ENCODE results near the gene ETV2.
"Not testable (repeated sequence)": the region's sequence is repeated elsewhere in the genome, so short reads cannot be mapped to it uniquely, and the experiment has no call there.

Gene ETV2
- long read RNA-seq: 0 reads

GRCh38 chr19:35641515-35642151 lies at the start of gene ETV2:
ETV2 (plus strand) TSS chr19:35641745; CDS start chr19:35642461, 716 bp downstream.
- Histone ChIP-seq H3K27ac (replicated peaks) (no peak within 1 kb of the TSS), H3K4me3 (replicated peaks; ENCODE audit: insufficient read depth, low read length) (no peak within 1 kb of the TSS)
- no peak for TF ChIP-seq REST (IDR thresholded peaks at IDR 0.05; ENCODE audit: insufficient replicate concordance, low read depth)
- no peak for TF ChIP-seq SPI1 (IDR thresholded peaks at IDR 0.05; ENCODE audit: borderline replicate concordance, low read depth)
- TF ChIP-seq CTCF (IDR thresholded peaks at IDR 0.05; ENCODE audit: insufficient read depth, low read length): no peak
- no peak for TF ChIP-seq GABPA (IDR thresholded peaks at IDR 0.05; ENCODE audit: low read depth)
- TF ChIP-seq POLR2AphosphoS5 (IDR thresholded peaks at IDR 0.05; ENCODE audit: low read depth): no peak

GRCh38 chr19:35592226-35592625 lies 49.3 kb upstream of the ETV2 start:
- no peak for TF ChIP-seq REST (IDR thresholded peaks at IDR 0.05; ENCODE audit: insufficient replicate concordance, low read depth)
- TF ChIP-seq CTCF (IDR thresholded peaks at IDR 0.05; ENCODE audit: insufficient read depth, low read length): peak; percentile 40
- Histone ChIP-seq H3K4me3 (replicated peaks; ENCODE audit: insufficient read depth, low read length) (no peak overlapping the region), H3K27ac (replicated peaks) (no peak overlapping the region), H3K27me3 (ENCODE audit: insufficient read depth, poor library complexity, severe bottlenecking) (no peaks in the 10 kb centered on the region)
- DNase-seq (ENCODE audit: low read depth in 1 of 2, low spot score in 1 of 2): peak; percentile 15 to 19

More at GRCh38 chr19:35641515-35642151, at the start of gene ETV2:
- H3K27me3 ChIP-seq (ENCODE audit: insufficient read depth, poor library complexity, severe bottlenecking): no peaks in the 10 kb centered on the region
- no peak for DNase-seq (ENCODE audit: low read depth in 1 of 2, low spot score in 1 of 2)

- not testable (repeated sequence) for DNase-seq (ENCODE audit: low read depth in 1 of 2, low spot score in 1 of 2); H3K4me3 ChIP-seq (replicated peaks; ENCODE audit: insufficient read depth, low read length); H3K27me3 ChIP-seq (ENCODE audit: insufficient read depth, poor library complexity, severe bottlenecking); H3K27ac ChIP-seq (replicated peaks)
These were observed 46.5 kb upstream of the ETV2 start for GRCh38 chr19:35595026-35595425.

GRCh38 chr19:35595928-35596327 lies 45.6 kb upstream of the ETV2 start:
- DNase-seq (ENCODE audit: low read depth in 1 of 2, low spot score in 1 of 2): no peak
- no peaks in the 10 kb centered on the region for H3K27me3 ChIP-seq (ENCODE audit: insufficient read depth, poor library complexity, severe bottlenecking)
- no peak overlapping the region for H3K27ac ChIP-seq (replicated peaks)
- no peak overlapping the region for H3K4me3 ChIP-seq (replicated peaks; ENCODE audit: insufficient read depth, low read length)
- no peak for TF ChIP-seq POLR2AphosphoS5 (IDR thresholded peaks at IDR 0.05; ENCODE audit: low read depth)
- no peak for TF ChIP-seq SPI1 (IDR thresholded peaks at IDR 0.05; ENCODE audit: borderline replicate concordance, low read depth)
- TF ChIP-seq REST (IDR thresholded peaks at IDR 0.05; ENCODE audit: insufficient replicate concordance, low read depth): no peak
- TF ChIP-seq CTCF (IDR thresholded peaks at IDR 0.05; ENCODE audit: insufficient read depth, low read length): no peak
- no peak for TF ChIP-seq GABPA (IDR thresholded peaks at IDR 0.05; ENCODE audit: low read depth)
